ENCODE measurements around the gene LSM3. TPM values are rescaled to one million over a fixed set of nuclear protein-coding genes. Genes with fewer than 3 reads are reported as not detected.

The LSM3 gene
- total RNA-seq, 1 experiment from 2014 or later = 17.4 TPM

- peaks cover 22 to 42% of the 10 kb centered on the region in 2 experiments; a peak in 3 of 4 replicates for H3K36me3 ChIP-seq (ENCODE audit: control insufficient read depth in 1 of 2, insufficient read depth in 2 of 2, low read length in 2 of 2)
- H4K20me1 ChIP-seq (ENCODE audit: insufficient read depth) = no peaks in the 10 kb centered on the region; the same call in 1 of the 2 replicates
- POLR2A ChIA-PET = no interaction called here
Measured at GRCh38 chr3:14130230-14130629, 48.4 kb upstream of the LSM3 start.

More at GRCh38 chr3:14130230-14130629, 48.4 kb upstream of the LSM3 start:
- Histone ChIP-seq H2AFZ (ENCODE audit: low read depth, low read length, poor library complexity, severe bottlenecking) (no peak overlapping the region), H3K9me3 (ENCODE audit: control insufficient read depth in 1 of 2, insufficient read depth in 1 of 2, low read depth in 1 of 2, low read length in 2 of 2) (no peaks in the 10 kb centered on the region), H3K9me2 (ENCODE audit: insufficient read depth) (no peaks in the 10 kb centered on the region), H3K4me1 (ENCODE audit: control insufficient read depth in 1 of 2, insufficient read depth in 2 of 2, low read length in 2 of 2) (peaks cover 8 to 10% of the 10 kb centered on the region in 2 experiments; a peak in 3 of 4 replicates), H3K27ac (ENCODE audit: low read depth, low read length) (no peak overlapping the region), H3K9ac (ENCODE audit: low read length) (no peak overlapping the region), H3K4me3 (replicated peaks in 1 of 2; ENCODE audit: low read depth in 1 of 2, low read length in 2 of 2) (no peak overlapping the region), H3K79me2 (ENCODE audit: insufficient read depth, low read length) (peaks cover 45% of the 10 kb centered on the region), H3K4me2 (ENCODE audit: low read length) (no peak overlapping the region), H3K27me3 (ENCODE audit: insufficient read depth, low read length) (no peaks in the 10 kb centered on the region)
- DNase-seq (ENCODE audit: low read depth, low spot score) (no peak), ATAC-seq (no peak)
- TF ChIP-seq SP1 (IDR thresholded peaks at IDR 0.05; ENCODE audit: low read depth) (no peak), TCF7L2 (IDR thresholded peaks at IDR 0.05; ENCODE audit: borderline replicate concordance, extremely low read depth, insufficient read depth, insufficient read length) (no peak), POLR2A (IDR thresholded peaks at IDR 0.05; ENCODE audit: borderline replicate concordance, extremely low read depth, insufficient read depth, insufficient read length) (no peak), EGR1 (IDR thresholded peaks at IDR 0.05; ENCODE audit: low read depth) (no peak), POLR2AphosphoS5 (IDR thresholded peaks at IDR 0.05; ENCODE audit: low read depth, low read length) (no peak), RAD21 (IDR thresholded peaks at IDR 0.05; ENCODE audit: low read depth) (no peak), SRF (IDR thresholded peaks at IDR 0.05; ENCODE audit: low read depth) (no peak), ZBTB33 (IDR thresholded peaks at IDR 0.05; ENCODE audit: extremely low read depth, insufficient replicate concordance, low read length) (no peak), ELF1 (IDR thresholded peaks at IDR 0.05; ENCODE audit: borderline replicate concordance, low read depth) (no peak), EZH2 (IDR thresholded peaks at IDR 0.05) (no peak), SIN3A (IDR thresholded peaks at IDR 0.05; ENCODE audit: low read depth) (no peak), ZNF274 (IDR thresholded peaks at IDR 0.05; ENCODE audit: low read depth, low read length) (no peak), EZH2phosphoT487 (IDR thresholded peaks at IDR 0.05; ENCODE audit: borderline replicate concordance) (no peak), FOSL1 (IDR thresholded peaks at IDR 0.05; ENCODE audit: low read depth) (no peak), YY1 (IDR thresholded peaks at IDR 0.05; ENCODE audit: extremely low read depth, insufficient replicate concordance, low read depth, low read length) (no peak), CEBPB (IDR thresholded peaks at IDR 0.05; ENCODE audit: low read depth) (no peak), ZFX (IDR thresholded peaks at IDR 0.05) (no peak)
- TF ChIP-seq, protein P1, sequence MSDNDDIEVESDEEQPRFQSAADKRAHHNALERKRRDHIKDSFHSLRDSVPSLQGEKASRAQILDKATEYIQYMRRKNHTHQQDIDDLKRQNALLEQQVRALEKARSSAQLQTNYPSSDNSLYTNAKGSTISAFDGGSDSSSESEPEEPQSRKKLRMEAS (IDR thresholded peaks at IDR 0.05) = no peak
- TF ChIP-seq, protein P2, sequence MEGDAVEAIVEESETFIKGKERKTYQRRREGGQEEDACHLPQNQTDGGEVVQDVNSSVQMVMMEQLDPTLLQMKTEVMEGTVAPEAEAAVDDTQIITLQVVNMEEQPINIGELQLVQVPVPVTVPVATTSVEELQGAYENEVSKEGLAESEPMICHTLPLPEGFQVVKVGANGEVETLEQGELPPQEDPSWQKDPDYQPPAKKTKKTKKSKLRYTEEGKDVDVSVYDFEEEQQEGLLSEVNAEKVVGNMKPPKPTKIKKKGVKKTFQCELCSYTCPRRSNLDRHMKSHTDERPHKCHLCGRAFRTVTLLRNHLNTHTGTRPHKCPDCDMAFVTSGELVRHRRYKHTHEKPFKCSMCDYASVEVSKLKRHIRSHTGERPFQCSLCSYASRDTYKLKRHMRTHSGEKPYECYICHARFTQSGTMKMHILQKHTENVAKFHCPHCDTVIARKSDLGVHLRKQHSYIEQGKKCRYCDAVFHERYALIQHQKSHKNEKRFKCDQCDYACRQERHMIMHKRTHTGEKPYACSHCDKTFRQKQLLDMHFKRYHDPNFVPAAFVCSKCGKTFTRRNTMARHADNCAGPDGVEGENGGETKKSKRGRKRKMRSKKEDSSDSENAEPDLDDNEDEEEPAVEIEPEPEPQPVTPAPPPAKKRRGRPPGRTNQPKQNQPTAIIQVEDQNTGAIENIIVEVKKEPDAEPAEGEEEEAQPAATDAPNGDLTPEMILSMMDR (IDR thresholded peaks at IDR 0.05 in 2 of 3, conservative IDR thresholded peaks at IDR 0.05 in 1 of 3; ENCODE audit: borderline replicate concordance in 1 of 3, insufficient read depth in 1 of 3, low read depth in 2 of 3, low read length in 2 of 3) = no peak
- TF ChIP-seq, protein P3, sequence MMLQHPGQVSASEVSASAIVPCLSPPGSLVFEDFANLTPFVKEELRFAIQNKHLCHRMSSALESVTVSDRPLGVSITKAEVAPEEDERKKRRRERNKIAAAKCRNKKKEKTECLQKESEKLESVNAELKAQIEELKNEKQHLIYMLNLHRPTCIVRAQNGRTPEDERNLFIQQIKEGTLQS (IDR thresholded peaks at IDR 0.05) = no peak
- intact Hi-C loops (cut with micrococcal nuclease) = no loop called here
- ChIA-PET CTCF (no interaction called here), RAD21 (ENCODE audit: low non-redundant PET in 1 of 2, low total read pairs in 2 of 2, uncharacterized antibody in 2 of 2, unreplicated experiment in 2 of 2) (no interaction called here)
- no TSS peak for BruUV-seq (replicated peaks)

Measured in HCT116 (cell line).